ENCODE data around the gene NLGN3. TPM values are rescaled to one million over a fixed set of nuclear protein-coding genes. Genes with fewer than 3 reads are reported as not detected.

The NLGN3 gene
- total and polyA plus RNA-seq, 2 donors (not counting 3 experiments of a cell fraction or from before 2014, with no cell fraction given), result 0.37 to 0.40 TPM

- H3K27me3 ChIP-seq (ENCODE audit: control insufficient read depth in 2 of 2, insufficient read depth in 2 of 2, low read length in 2 of 2), result no peaks in the 10 kb centered on the region
- peak overlapping the region; percentile 51 for H2AFZ ChIP-seq (ENCODE audit: low read depth, low read length)
- peaks cover 5% of the 10 kb centered on the region for H3K4me1 ChIP-seq (ENCODE audit: control insufficient read depth, extremely low read depth, insufficient read depth, low read length)
- no peak overlapping the region for H3K27ac ChIP-seq (ENCODE audit: insufficient read depth, low read depth, low read length)
- peak overlapping the region; percentile 82 for H3K9ac ChIP-seq (replicated peaks; ENCODE audit: extremely low read depth, insufficient read depth, low read length)
- peaks cover 4% of the 10 kb centered on the region for H3K79me2 ChIP-seq (ENCODE audit: control insufficient read depth, insufficient read depth, low read length)
- no peaks in the 10 kb centered on the region for H4K20me1 ChIP-seq (replicated peaks; ENCODE audit: control insufficient read depth, extremely low read depth, insufficient read depth, low read length)
- ChIA-PET CTCF (interaction anchor here (0.7 to 2.3 kb wide), 6 partner anchors 10 to 37 kb away, joined by 3 to 10 read pairs (median 6); no protein-coding TSS in a partner anchor), POLR2A (interaction anchor here (1.2 kb wide), 1 partner anchor 26 kb away, joined by 3 read pairs; the partner anchor contains the start of gene NLGN3)
- DNase-seq (ENCODE audit: low read depth, low spot score) (peak; percentile 63), FAIRE-seq (peak; percentile 80)
- no peaks in the 10 kb centered on the region for H3K9me3 ChIP-seq (replicated peaks; ENCODE audit: control insufficient read depth, insufficient read depth, low read length)
- no peak for TF ChIP-seq CTCF (IDR thresholded peaks at IDR 0.05; ENCODE audit: extremely low read depth in 1 of 2, insufficient read depth in 1 of 2, low read depth in 1 of 2, low read length in 2 of 2)
- TF ChIP-seq GATA2 (IDR thresholded peaks at IDR 0.05; ENCODE audit: insufficient read depth, insufficient read length, low read depth, low read length), result no peak
- no peak for TF ChIP-seq MAX (IDR thresholded peaks at IDR 0.05; ENCODE audit: insufficient read depth, insufficient read length)
- peak overlapping the region; percentile 46 to 54 (median 53) for H3K4me3 ChIP-seq (replicated peaks in 1 of 3; ENCODE audit: insufficient read depth in 1 of 3, low read depth in 1 of 3, low read length in 3 of 3)
- no TSS peak for BruUV-seq (replicated peaks)
- no peaks in the 10 kb centered on the region for H3K9me1 ChIP-seq (replicated peaks; ENCODE audit: control insufficient read depth, extremely low read depth, insufficient read depth, low read length)
- intact Hi-C loops (cut with micrococcal nuclease), result loop anchor here (1.0 to 10.0 kb wide), 5 partner anchors 9 to 124 kb away; partner anchors contain the start of gene SNX12
- peak overlapping the region; percentile 82 for H3K4me2 ChIP-seq (ENCODE audit: insufficient read depth, low read length)
- dilution Hi-C loops (cut with MboI; ENCODE audit: extremely low pct_ligation_motif_present, low sequenced_read_pairs), result no loop called here
- H3K36me3 ChIP-seq (ENCODE audit: control insufficient read depth in 2 of 2, extremely low read depth in 1 of 2, insufficient read depth in 2 of 2, low read length in 2 of 2), result peaks cover 0 to 26% of the 10 kb centered on the region in 2 experiments
Observed at GRCh38 chrX:71118985-71119535, 25.6 kb upstream of the NLGN3 start.
